Measurements from ENCODE around the gene BNC2. TPM values are rescaled to one million over a fixed set of nuclear protein-coding genes. Genes with fewer than 3 reads are reported as not detected.

BNC2 gene
- total RNA-seq, 1 experiment from 2014 or later: 2.9 TPM

DNA sequence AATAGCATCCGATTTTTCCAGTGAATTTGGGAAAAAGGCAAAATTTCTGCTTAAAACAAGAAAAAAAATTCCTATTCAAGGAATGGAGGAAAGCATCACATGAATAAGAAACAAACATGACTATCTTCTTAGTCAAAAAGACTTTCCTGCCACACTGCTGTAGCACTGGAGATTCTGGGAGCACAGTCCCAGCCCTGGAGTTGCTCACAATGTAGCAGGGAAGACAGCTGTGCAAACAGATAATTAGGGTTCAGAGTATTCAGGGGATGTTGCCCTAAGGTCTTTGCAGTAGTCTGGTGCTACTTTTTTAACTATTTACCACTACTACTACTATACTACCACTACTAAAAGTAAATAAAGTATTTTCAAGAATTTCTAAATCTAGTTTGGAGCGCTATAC lies 86.5 kb downstream of the BNC2 start:
- BruUV-seq (replicated peaks): no TSS peak
- no peak for DNase-seq
- POLR2A ChIA-PET (ENCODE audit: unreplicated experiment): no interaction called here
- CTCF ChIA-PET: no interaction called here
- Histone ChIP-seq H2AFZ (no peak overlapping the region), H3K9me3 (ENCODE audit: insufficient read depth, low read depth) (no peaks in the 10 kb centered on the region), H3F3A (ENCODE audit: insufficient read depth, low read depth) (no peaks in the 10 kb centered on the region), H3K27ac (no peak overlapping the region), H3K4me3 (no peak overlapping the region), H3K9me2 (ENCODE audit: insufficient read depth) (no peaks in the 10 kb centered on the region), H3K36me3 (ENCODE audit: low read depth) (no peaks in the 10 kb centered on the region), H3K79me2 (ENCODE audit: low read depth) (no peaks in the 10 kb centered on the region), H4K20me1 (ENCODE audit: insufficient read depth) (no peaks in the 10 kb centered on the region), H3K27me3 (ENCODE audit: insufficient read depth, low read depth) (no peaks in the 10 kb centered on the region), H3K4me2 (no peak overlapping the region), H3K4me1 (replicated peaks; ENCODE audit: insufficient read depth) (no peaks in the 10 kb centered on the region)
- TF ChIP-seq EZH2 (IDR thresholded peaks at IDR 0.05; ENCODE audit: low read depth): no peak
- TF ChIP-seq, protein P1, sequence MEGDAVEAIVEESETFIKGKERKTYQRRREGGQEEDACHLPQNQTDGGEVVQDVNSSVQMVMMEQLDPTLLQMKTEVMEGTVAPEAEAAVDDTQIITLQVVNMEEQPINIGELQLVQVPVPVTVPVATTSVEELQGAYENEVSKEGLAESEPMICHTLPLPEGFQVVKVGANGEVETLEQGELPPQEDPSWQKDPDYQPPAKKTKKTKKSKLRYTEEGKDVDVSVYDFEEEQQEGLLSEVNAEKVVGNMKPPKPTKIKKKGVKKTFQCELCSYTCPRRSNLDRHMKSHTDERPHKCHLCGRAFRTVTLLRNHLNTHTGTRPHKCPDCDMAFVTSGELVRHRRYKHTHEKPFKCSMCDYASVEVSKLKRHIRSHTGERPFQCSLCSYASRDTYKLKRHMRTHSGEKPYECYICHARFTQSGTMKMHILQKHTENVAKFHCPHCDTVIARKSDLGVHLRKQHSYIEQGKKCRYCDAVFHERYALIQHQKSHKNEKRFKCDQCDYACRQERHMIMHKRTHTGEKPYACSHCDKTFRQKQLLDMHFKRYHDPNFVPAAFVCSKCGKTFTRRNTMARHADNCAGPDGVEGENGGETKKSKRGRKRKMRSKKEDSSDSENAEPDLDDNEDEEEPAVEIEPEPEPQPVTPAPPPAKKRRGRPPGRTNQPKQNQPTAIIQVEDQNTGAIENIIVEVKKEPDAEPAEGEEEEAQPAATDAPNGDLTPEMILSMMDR (conservative IDR thresholded peaks at IDR 0.05): no peak
- intact Hi-C loops (cut with micrococcal nuclease; ENCODE audit: unreplicated experiment): no loop called here

DNA sequence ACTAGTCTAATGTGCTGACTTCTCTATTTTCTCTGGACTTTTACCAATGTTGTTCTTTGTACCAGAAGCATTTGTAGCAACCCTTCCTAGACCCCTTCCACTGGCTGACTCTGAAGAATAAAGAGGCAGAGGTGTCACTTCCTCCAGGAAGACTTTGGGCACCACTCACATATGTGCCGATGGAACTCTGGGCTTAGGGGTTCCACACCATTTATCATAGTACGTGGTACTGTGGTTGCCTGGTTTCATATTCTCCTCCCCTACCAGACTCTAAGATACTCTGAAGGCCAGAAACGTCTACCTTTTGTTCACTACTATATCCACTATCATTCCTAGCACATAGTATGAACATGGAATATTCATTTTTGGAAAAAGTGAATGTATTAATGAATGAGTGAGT lies 88.0 kb downstream of the BNC2 start:
- POLR2A ChIA-PET (ENCODE audit: unreplicated experiment): no interaction called here
- BruUV-seq (replicated peaks): no TSS peak

DNA sequence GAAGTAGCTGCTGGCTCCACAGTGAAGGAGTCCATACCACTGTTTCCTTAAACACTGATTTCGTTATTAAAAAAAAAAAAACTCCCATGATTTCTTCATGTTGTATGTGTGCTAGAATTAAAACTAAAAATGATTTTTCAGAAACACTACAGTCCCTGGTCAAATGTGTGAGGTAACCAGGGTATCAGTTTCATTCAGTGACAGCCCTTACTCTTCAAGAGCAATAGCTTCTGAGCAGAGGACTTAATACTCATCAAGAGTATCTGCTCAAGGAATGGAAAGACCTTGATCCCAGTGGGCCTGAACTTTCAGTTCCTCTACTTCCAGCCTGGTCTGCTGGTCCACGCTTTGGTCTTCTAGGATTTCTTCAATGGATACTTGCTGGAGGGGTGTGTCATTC lies 95.1 kb downstream of the BNC2 start:
- H3K4me2 ChIP-seq: no peak overlapping the region
- intact Hi-C loops (cut with micrococcal nuclease; ENCODE audit: unreplicated experiment): no loop called here
- no peak overlapping the region for H2AFZ ChIP-seq
- H3K4me3 ChIP-seq: no peak overlapping the region
- H3K9me2 ChIP-seq (ENCODE audit: insufficient read depth): no peaks in the 10 kb centered on the region
- BruUV-seq (replicated peaks): no TSS peak
- TF ChIP-seq, protein P1 (conservative IDR thresholded peaks at IDR 0.05): no peak
- TF ChIP-seq EZH2 (IDR thresholded peaks at IDR 0.05; ENCODE audit: low read depth): no peak
- ChIA-PET CTCF (no interaction called here), POLR2A (ENCODE audit: unreplicated experiment) (no interaction called here)
- no peaks in the 10 kb centered on the region for H3K9me3 ChIP-seq (ENCODE audit: insufficient read depth, low read depth)
- H3K4me1 ChIP-seq (replicated peaks; ENCODE audit: insufficient read depth): no peaks in the 10 kb centered on the region
- H3F3A ChIP-seq (ENCODE audit: insufficient read depth, low read depth): no peaks in the 10 kb centered on the region
- no peaks in the 10 kb centered on the region for H4K20me1 ChIP-seq (ENCODE audit: insufficient read depth)
- no peak for DNase-seq
- no peaks in the 10 kb centered on the region for H3K27me3 ChIP-seq (ENCODE audit: insufficient read depth, low read depth)
- no peak overlapping the region for H3K27ac ChIP-seq
- H3K36me3 ChIP-seq (ENCODE audit: low read depth): no peaks in the 10 kb centered on the region
- H3K79me2 ChIP-seq (ENCODE audit: low read depth): no peaks in the 10 kb centered on the region

More for the DNA sequence above, 88.0 kb downstream of the BNC2 start:
- CTCF ChIA-PET: no interaction called here
- no peaks in the 10 kb centered on the region for H3K4me1 ChIP-seq (replicated peaks; ENCODE audit: insufficient read depth)
- H3K27me3 ChIP-seq (ENCODE audit: insufficient read depth, low read depth): no peaks in the 10 kb centered on the region
- H3F3A ChIP-seq (ENCODE audit: insufficient read depth, low read depth): no peaks in the 10 kb centered on the region
- no peaks in the 10 kb centered on the region for H3K9me3 ChIP-seq (ENCODE audit: insufficient read depth, low read depth)
- no peak overlapping the region for H2AFZ ChIP-seq
- no peak overlapping the region for H3K27ac ChIP-seq
- no peaks in the 10 kb centered on the region for H3K9me2 ChIP-seq (ENCODE audit: insufficient read depth)
- H4K20me1 ChIP-seq (ENCODE audit: insufficient read depth): no peaks in the 10 kb centered on the region
- no peak overlapping the region for H3K4me3 ChIP-seq
- no peak for TF ChIP-seq EZH2 (IDR thresholded peaks at IDR 0.05; ENCODE audit: low read depth)
- TF ChIP-seq, protein P1 (conservative IDR thresholded peaks at IDR 0.05): no peak
- no peak for DNase-seq
- no peaks in the 10 kb centered on the region for H3K36me3 ChIP-seq (ENCODE audit: low read depth)
- intact Hi-C loops (cut with micrococcal nuclease; ENCODE audit: unreplicated experiment): no loop called here
- H3K79me2 ChIP-seq (ENCODE audit: low read depth): no peaks in the 10 kb centered on the region
- no peak overlapping the region for H3K4me2 ChIP-seq

Measured in PC-9 (cell line).